Esophagus muscularis mucosa (tissue), 4 donors: Measurements from ENCODE around the gene TGFBI. TPM values are rescaled to one million over a fixed set of nuclear protein-coding genes. Genes with fewer than 3 reads are reported as not detected.

Experiments
- DNase-seq: peaks from one replicate; pipeline ENCODE4 v3.0.0-alpha.2; 2017; ENCODE audit errors: extremely low spot score
- H3K27ac ChIP-seq, 4 donors: fragments of 200-600 bp; sonication (generic); replicated peaks in 1 of 4; 1 replicate in 3 of 4; 2 replicates in 1 of 4; pipeline ENCODE4 v1.5.1; 2016 to 2019; ENCODE audit warnings: mild to moderate bottlenecking in 1 of 4
- H3K27me3 ChIP-seq, 4 donors: fragments of 200-600 bp; sonication (generic); one replicate each; pipeline versions ENCODE4 v1.5.1 to v1.6.0; 2016 to 2019
- H3K36me3 ChIP-seq, 4 donors: fragments of 200-600 bp; sonication (generic); one replicate each; pipeline ENCODE4 v1.5.1; 2016 to 2019
- H3K4me1 ChIP-seq, 4 donors: fragments of 200-600 bp; sonication (generic); one replicate each; pipeline ENCODE4 v1.5.1; 2016 to 2019
- H3K4me3 ChIP-seq, 4 donors: fragments of 200-600 bp; sonication (generic); 1 replicate in 2 of 4; 2 replicates in 2 of 4; pipeline ENCODE4 v1.5.1; 2016 to 2019; ENCODE audit warnings: mild to moderate bottlenecking in 4 of 4, moderate library complexity in 1 of 4
- H3K9me3 ChIP-seq, 4 donors: fragments of 200-600 bp; sonication (generic); 1 replicate in 3 of 4; 2 replicates in 1 of 4; pipeline ENCODE4 v1.5.1; 2016 to 2019
- CTCF ChIP-seq, 3 experiments: fragments of 200-600 bp in 2 of 3; fragments of 450-650 bp in 1 of 3; sonication (generic) in 2 of 3; IDR thresholded peaks; one replicate each; pipeline ENCODE4 v1.5.1; 2017 to 2019; ENCODE audit warnings: antibody characterized with exemption in 3 of 3, mild to moderate bottlenecking in 2 of 3, moderate library complexity in 1 of 3
- EP300 ChIP-seq: sonication (generic); formaldehyde crosslinking; IDR thresholded peaks from one replicate; pipeline ENCODE4 v1.6.1; 2017; ENCODE audit warnings: antibody characterized with exemption
- POLR2A ChIP-seq: fragments of 450-650 bp; IDR thresholded peaks from one replicate; pipeline ENCODE4 v1.6.1; 2017; ENCODE audit warnings: antibody characterized with exemption, moderate library complexity, mild to moderate bottlenecking, low read depth
- POLR2AphosphoS5 ChIP-seq, 2 donors: sonication (generic); formaldehyde crosslinking; IDR thresholded peaks; one replicate each; pipeline ENCODE4 v1.6.1; 2017; ENCODE audit warnings: antibody characterized with exemption in 2 of 2
- WGBS: methylation state at CpG from one replicate; pipeline ENCODE4 v1.1.5; 2018; 5-methylcytosine and 5-hydroxymethylcytosine counted together
- intact Hi-C: fragments of 100-400 bp; cut with DNase I; formaldehyde crosslinking; loops from one replicate; pipeline ENCODE4 v1.15.1; 2023
- total RNA-seq, 4 donors: library from RNA; depleted of rRNA; stranded (reverse); fragments of >200 nt; gene quantifications; one replicate each; pipeline versions ENCODE4 v1.1.0 to v1.2.1, GENCODE V29; 2016

The TGFBI gene
- total RNA-seq, 4 donors from 2014 or later: 62.3 to 128 (median 92.9) TPM

- H3K4me1 ChIP-seq: peaks cover 7 to 33% (median 26%) of the 10 kb centered on the region in 4 donors
- no peaks in the 10 kb centered on the region for H3K36me3 ChIP-seq
- H3K27me3 ChIP-seq: no peaks in the 10 kb centered on the region
- intact Hi-C loops: no loop called here
- peak overlapping the region; percentile 37 to 60 (median 44) for H3K4me3 ChIP-seq
- 82% methylated on average over 11 of the region's 25 CpGs for WGBS
- no peaks in the 10 kb centered on the region for H3K9me3 ChIP-seq
- H3K27ac ChIP-seq: peak overlapping the region in 2 of 4 donors; percentile 77 to 83
- DNase-seq: peak; percentile 74
- no peak for TF ChIP-seq POLR2AphosphoS5 (IDR thresholded peaks at IDR 0.05)
- TF ChIP-seq POLR2A: no peak
- TF ChIP-seq EP300: no peak
- TF ChIP-seq CTCF (IDR thresholded peaks at IDR 0.05): no peak
These were observed 50.6 kb downstream of the TGFBI start for GRCh38 chr5:136079195-136079985.

- no peak for DNase-seq
- 66% methylated on average over 13 of the region's 13 CpGs for WGBS
- H3K27me3 ChIP-seq: no peaks in the 10 kb centered on the region
- no peaks in the 10 kb centered on the region for H3K36me3 ChIP-seq
- intact Hi-C loops: loop anchor here (5.0 kb wide), 1 partner anchor 193 kb away; no protein-coding TSS in a partner anchor
- H3K4me3 ChIP-seq: peak overlapping the region; percentile 37 to 60 (median 44)
- no peak for TF ChIP-seq CTCF (IDR thresholded peaks at IDR 0.05)
- no peak for TF ChIP-seq EP300
- TF ChIP-seq POLR2AphosphoS5 (IDR thresholded peaks at IDR 0.05): no peak
- TF ChIP-seq POLR2A: no peak
- peak overlapping the region; percentile 77 to 84 (median 82) for H3K27ac ChIP-seq
- peaks cover 14 to 33% (median 33%) of the 10 kb centered on the region in 4 donors for H3K4me1 ChIP-seq
- H3K9me3 ChIP-seq: no peaks in the 10 kb centered on the region
These were observed 51.3 kb downstream of the TGFBI start for GRCh38 chr5:136080113-136080482.

- Histone ChIP-seq H3K4me1 (peaks cover 17 to 33% (median 33%) of the 10 kb centered on the region in 4 donors), H3K36me3 (no peaks in the 10 kb centered on the region), H3K27ac (peak overlapping the region; percentile 77 to 84 (median 82)), H3K27me3 (no peaks in the 10 kb centered on the region), H3K4me3 (peak overlapping the region; percentile 37 to 60 (median 44)), H3K9me3 (no peaks in the 10 kb centered on the region)
- intact Hi-C loops: loop anchor here (5.0 kb wide), 1 partner anchor 193 kb away; no protein-coding TSS in a partner anchor
- TF ChIP-seq POLR2A (no peak), POLR2AphosphoS5 (IDR thresholded peaks at IDR 0.05) (peak; percentile 86 to 91)
- 51% methylated on average over 21 of the region's 34 CpGs for WGBS
- DNase-seq: peak; percentile 94
These were observed 51.9 kb downstream of the TGFBI start for GRCh38 chr5:136080483-136081216.

GRCh38 chr5:136081217-136081591 lies 52.4 kb downstream of the TGFBI start:
- intact Hi-C loops: loop anchor here (5.0 kb wide), 1 partner anchor 194 kb away; no protein-coding TSS in a partner anchor
- H3K4me1 ChIP-seq: peaks cover 17 to 33% (median 33%) of the 10 kb centered on the region in 4 donors
- peak; percentile 5 for DNase-seq
- TF ChIP-seq EP300 (no peak), POLR2A (no peak), POLR2AphosphoS5 (IDR thresholded peaks at IDR 0.05) (no peak), CTCF (IDR thresholded peaks at IDR 0.05) (no peak)
- H3K4me3 ChIP-seq: no peak overlapping the region
- no peaks in the 10 kb centered on the region for H3K27me3 ChIP-seq
- 97% methylated on average over 2 of the region's 2 CpGs for WGBS
- H3K9me3 ChIP-seq: no peaks in the 10 kb centered on the region
- no peaks in the 10 kb centered on the region for H3K36me3 ChIP-seq
- peak overlapping the region; percentile 77 to 84 (median 82) for H3K27ac ChIP-seq
